ENCODE data around the gene LRBA. TPM values are rescaled to one million over a fixed set of nuclear protein-coding genes. Genes with fewer than 3 reads are reported as not detected.

Gene LRBA
- total RNA-seq, 4 donors from 2014 or later = 13.3 to 21.2 (median 20.1) TPM

GRCh38 chr4:150789864-150790263, 225.2 kb downstream of the LRBA start:
- TF ChIP-seq POLR2A (IDR thresholded peaks at IDR 0.05; ENCODE audit: low read depth) = no peak
- no peak for TF ChIP-seq EP300 (IDR thresholded peaks at IDR 0.05)
- no peak for TF ChIP-seq CTCF (IDR thresholded peaks at IDR 0.05)
- no peak for TF ChIP-seq POLR2AphosphoS5 (IDR thresholded peaks at IDR 0.05)
- no peak for DNase-seq (ENCODE audit: extremely low spot score)
- intact Hi-C loops (cut with DNase I) = no loop called here
- H3K4me3 ChIP-seq = no peak overlapping the region
- no peaks in the 10 kb centered on the region for H3K9me3 ChIP-seq
- H3K27me3 ChIP-seq = no peaks in the 10 kb centered on the region
- H3K36me3 ChIP-seq = no peaks in the 10 kb centered on the region
- no peaks in the 10 kb centered on the region for H3K4me1 ChIP-seq
- H3K27ac ChIP-seq (replicated peaks in 1 of 4) = no peak overlapping the region

GRCh38 chr4:150784939-150785338, 230.1 kb downstream of the LRBA start:
- Histone ChIP-seq H3K36me3 (no peaks in the 10 kb centered on the region), H3K4me3 (no peak overlapping the region), H3K9me3 (no peaks in the 10 kb centered on the region), H3K27ac (replicated peaks in 1 of 4) (no peak overlapping the region), H3K4me1 (peaks cover 0 to 5% (median 0%) of the 10 kb centered on the region in 4 donors), H3K27me3 (no peaks in the 10 kb centered on the region)
- TF ChIP-seq POLR2AphosphoS5 (IDR thresholded peaks at IDR 0.05) (no peak), EP300 (IDR thresholded peaks at IDR 0.05) (no peak), CTCF (IDR thresholded peaks at IDR 0.05) (no peak), POLR2A (IDR thresholded peaks at IDR 0.05; ENCODE audit: low read depth) (no peak)
- 85% methylated on average over 8 of the region's 8 CpGs for WGBS
- intact Hi-C loops (cut with DNase I) = no loop called here
- DNase-seq (ENCODE audit: extremely low spot score) = no peak

DNA sequence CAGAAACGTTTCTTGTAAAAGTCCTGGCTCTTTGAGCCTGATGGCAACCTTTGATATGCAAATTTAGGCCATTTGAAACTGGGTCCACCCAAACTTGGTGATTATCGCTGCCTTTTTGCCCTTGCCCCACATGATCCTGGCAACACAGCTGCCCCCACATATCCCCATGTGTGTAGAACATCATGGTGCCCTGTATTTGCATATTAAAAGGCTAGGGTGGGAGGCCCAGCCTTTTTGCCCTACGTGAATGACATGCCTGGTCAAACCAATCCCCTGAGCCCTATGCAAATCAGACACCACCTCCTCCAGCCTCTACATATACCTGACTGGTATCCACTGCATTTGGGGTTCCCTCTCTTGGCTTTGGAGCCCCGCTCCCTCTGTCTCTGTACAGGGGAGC, 230.8 kb downstream of the LRBA start:
- H3K4me3 ChIP-seq = no peak overlapping the region
- no peaks in the 10 kb centered on the region for H3K9me3 ChIP-seq
- no peaks in the 10 kb centered on the region for H3K36me3 ChIP-seq
- intact Hi-C loops (cut with DNase I) = no loop called here
- H3K27me3 ChIP-seq = no peaks in the 10 kb centered on the region
- peaks cover 0 to 5% (median 0%) of the 10 kb centered on the region in 4 donors for H3K4me1 ChIP-seq
- H3K27ac ChIP-seq (replicated peaks in 1 of 4) = no peak overlapping the region
- TF ChIP-seq CTCF (IDR thresholded peaks at IDR 0.05) = no peak
- no peak for TF ChIP-seq POLR2AphosphoS5 (IDR thresholded peaks at IDR 0.05)
- no peak for TF ChIP-seq EP300 (IDR thresholded peaks at IDR 0.05)
- TF ChIP-seq POLR2A (IDR thresholded peaks at IDR 0.05; ENCODE audit: low read depth) = no peak
- no peak for DNase-seq (ENCODE audit: extremely low spot score)
- 80% methylated on average over 4 of the region's 4 CpGs for WGBS

GRCh38 chr4:150782921-150783320, 232.2 kb downstream of the LRBA start:
- no peak overlapping the region for H3K27ac ChIP-seq (replicated peaks in 1 of 4)
- WGBS = 73% methylated on average over 2 of the region's 2 CpGs
- H3K36me3 ChIP-seq = no peaks in the 10 kb centered on the region
- TF ChIP-seq CTCF (IDR thresholded peaks at IDR 0.05) (no peak), POLR2A (IDR thresholded peaks at IDR 0.05; ENCODE audit: low read depth) (no peak), POLR2AphosphoS5 (IDR thresholded peaks at IDR 0.05) (no peak), EP300 (IDR thresholded peaks at IDR 0.05) (no peak)
- no peaks in the 10 kb centered on the region for H3K9me3 ChIP-seq
- H3K27me3 ChIP-seq = no peaks in the 10 kb centered on the region
- H3K4me1 ChIP-seq = peaks cover 0 to 5% (median 0%) of the 10 kb centered on the region in 4 donors
- H3K4me3 ChIP-seq = no peak overlapping the region
- DNase-seq (ENCODE audit: extremely low spot score) = no peak
- intact Hi-C loops (cut with DNase I) = no loop called here

DNA sequence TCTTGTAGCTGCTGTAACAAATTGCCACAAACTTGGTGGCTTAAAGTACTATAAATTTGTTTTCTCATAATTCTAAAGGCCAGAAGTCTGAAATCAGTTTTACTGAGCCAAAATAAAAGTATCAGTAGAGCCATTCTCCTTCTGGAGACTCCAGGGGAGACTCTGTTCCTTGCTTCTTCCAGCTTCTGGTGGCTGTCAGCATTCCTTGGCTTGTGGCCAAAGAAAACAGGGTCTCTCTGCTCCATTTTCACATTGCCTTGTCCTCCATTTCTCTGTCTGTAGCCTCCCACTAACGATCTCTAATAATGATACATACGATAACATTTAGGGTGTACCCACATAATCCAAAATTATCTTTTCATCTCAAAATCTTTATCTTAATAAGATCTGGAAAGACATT, 232.8 kb downstream of the LRBA start:
- WGBS = 80% methylated on average over 2 of the region's 2 CpGs
- H3K36me3 ChIP-seq = no peaks in the 10 kb centered on the region
- H3K4me1 ChIP-seq = peaks cover 0 to 5% (median 0%) of the 10 kb centered on the region in 4 donors
- intact Hi-C loops (cut with DNase I) = no loop called here
- H3K4me3 ChIP-seq = no peak overlapping the region
- H3K9me3 ChIP-seq = no peaks in the 10 kb centered on the region
- no peak overlapping the region for H3K27ac ChIP-seq (replicated peaks in 1 of 4)
- H3K27me3 ChIP-seq = no peaks in the 10 kb centered on the region
- no peak for DNase-seq (ENCODE audit: extremely low spot score)
- no peak for TF ChIP-seq POLR2A (IDR thresholded peaks at IDR 0.05; ENCODE audit: low read depth)
- TF ChIP-seq CTCF (IDR thresholded peaks at IDR 0.05) = no peak
- TF ChIP-seq POLR2AphosphoS5 (IDR thresholded peaks at IDR 0.05) = no peak
- no peak for TF ChIP-seq EP300 (IDR thresholded peaks at IDR 0.05)
